GM19193 (cell line): ENCODE data around the gene IPO7.

Source experiments
- POLR2A ChIP-seq: IDR thresholded peaks from 4 replicates; pipeline ENCODE4 v1.6.1; 2011; ENCODE audit not compliant: insufficient read depth, insufficient read length; ENCODE audit errors: extremely low read depth

The IPO7 gene

GRCh38 chr11:9462172-9462799 is 77.8 kb downstream of the IPO7 start:
- TF ChIP-seq POLR2A = no peak

- no peak for TF ChIP-seq POLR2A
Measured at GRCh38 chr11:9462806-9463537, 78.5 kb downstream of the IPO7 start.

- no peak for TF ChIP-seq POLR2A
Measured at GRCh38 chr11:9470765-9471164, 86.3 kb downstream of the IPO7 start.

GRCh38 chr11:9473408-9473807 is 89.0 kb downstream of the IPO7 start:
- no peak for TF ChIP-seq POLR2A

GRCh38 chr11:9479899-9480298 is 95.4 kb downstream of the IPO7 start:
- TF ChIP-seq POLR2A = no peak

- no peak for TF ChIP-seq POLR2A
Measured at GRCh38 chr11:9489080-9489765, 104.8 kb downstream of the IPO7 start.

- no peak for TF ChIP-seq POLR2A
Measured at GRCh38 chr11:9490376-9490775, 105.9 kb downstream of the IPO7 start.

GRCh38 chr11:9493492-9493891 is 109.0 kb downstream of the IPO7 start:
- no peak for TF ChIP-seq POLR2A

GRCh38 chr11:9494316-9494715 is 109.9 kb downstream of the IPO7 start:
- TF ChIP-seq POLR2A = no peak

GRCh38 chr11:9495803-9496514 is 111.5 kb downstream of the IPO7 start:
- no peak for TF ChIP-seq POLR2A
